Measurements from ENCODE around the gene WNK1. TPM values are rescaled to one million over a fixed set of nuclear protein-coding genes. Genes with fewer than 3 reads are reported as not detected.
A peak's percentile ranks its signal among the peaks of the same experiment; 100 is the strongest.

The WNK1 gene
- total RNA-seq, 1 experiment from 2014 or later: 117 TPM

- peak within 1 kb of the TSS; percentile 92 for H3K18ac ChIP-seq (ENCODE audit: insufficient read length, low read depth, low read length)
- no CpG with 5 or more reads among the region's 58 CpGs for WGBS (ENCODE audit: extremely low coverage, insufficient read length, low lambda C conversion rate)
- TF ChIP-seq CTCF (conservative IDR thresholded peaks at IDR 0.05): peak; percentile 99
- peaks cover 3 to 10% of the 10 kb centered on the region in 2 experiments; a peak in 3 of 4 replicates for H3K4me1 Mint-ChIP-seq
- H3K56ac ChIP-seq (ENCODE audit: insufficient read length, low read depth, low read length): no peak within 1 kb of the TSS
- no peaks in the 10 kb centered on the region for H3K23me2 ChIP-seq (ENCODE audit: insufficient read length, low read depth, low read length, poor library complexity, severe bottlenecking)
- no peaks in the 10 kb centered on the region; the same call in 1 of the 2 replicates for H3K4me1 ChIP-seq (ENCODE audit: insufficient read depth, low read length)
- H3K36me3 Mint-ChIP-seq (ENCODE audit: insufficient read depth in 1 of 3, low read depth in 3 of 3): peaks cover 4 to 13% (median 5%) of the 10 kb centered on the region in 3 experiments; a peak in 4 of 7 replicates
- no peaks in the 10 kb centered on the region for H3K79me1 ChIP-seq (ENCODE audit: insufficient read depth, low read depth, low read length, poor library complexity, severe bottlenecking)
- peak; percentile 100 for DNase-seq
- no peak within 1 kb of the TSS for H2BK120ac ChIP-seq (ENCODE audit: low read depth, low read length, poor library complexity, severe bottlenecking)
- H3K9ac ChIP-seq (ENCODE audit: extremely low read depth, insufficient read length, low read length): peak within 1 kb of the TSS; percentile 93
- peak within 1 kb of the TSS; percentile 99 for H3K27ac Mint-ChIP-seq
- H3K4me3 Mint-ChIP-seq: peak within 1 kb of the TSS; percentile 97 to 99
- H2BK5ac ChIP-seq (ENCODE audit: insufficient read length, low read length): no peak within 1 kb of the TSS
- no peak within 1 kb of the TSS for H2BK15ac ChIP-seq (ENCODE audit: low read depth, low read length)
- peaks cover 0 to 6% of the 10 kb centered on the region in 2 experiments; a peak in 2 of 5 replicates for H3K9me3 Mint-ChIP-seq
- no peaks in the 10 kb centered on the region for H3K27me3 Mint-ChIP-seq (ENCODE audit: low read depth)
- no peak within 1 kb of the TSS for H3K4ac ChIP-seq (ENCODE audit: low read depth, low read length)
- no peak within 1 kb of the TSS for H2BK20ac ChIP-seq (ENCODE audit: low read depth, low read length, poor library complexity, severe bottlenecking)
- H4K91ac ChIP-seq (ENCODE audit: insufficient read length, low read depth, low read length): no peak within 1 kb of the TSS
- no peak within 1 kb of the TSS for H4K8ac ChIP-seq (replicated peaks; ENCODE audit: insufficient read length, low read depth, low read length)
- H3T11ph ChIP-seq (ENCODE audit: low read length): no peak within 1 kb of the TSS
- H2AK5ac ChIP-seq (ENCODE audit: insufficient read length, low read length): no peak within 1 kb of the TSS
- no peaks in the 10 kb centered on the region for H3K9me3 ChIP-seq (ENCODE audit: control insufficient read depth, low read depth, low read length)
- H3K79me2 ChIP-seq (ENCODE audit: insufficient read depth, low read length): peaks cover 3% of the 10 kb centered on the region; the same call in 1 of the 2 replicates
- peak within 1 kb of the TSS; percentile 75 for H3K27ac ChIP-seq (ENCODE audit: insufficient read length, low read depth, low read length)
- peak within 1 kb of the TSS; percentile 96 for H3K14ac ChIP-seq (ENCODE audit: insufficient read depth, low read length)
- H3K27me3 ChIP-seq (ENCODE audit: insufficient read depth, low read length): no peaks in the 10 kb centered on the region
- H4K20me1 ChIP-seq (ENCODE audit: control insufficient read depth, insufficient read depth, insufficient read length): no peaks in the 10 kb centered on the region
- no peak within 1 kb of the TSS for H3K23ac ChIP-seq (ENCODE audit: insufficient read length, low read depth, low read length)
- peak within 1 kb of the TSS; percentile 72 for H3K4me2 ChIP-seq (ENCODE audit: insufficient read depth, insufficient read length, low read length)
- H2BK12ac ChIP-seq (ENCODE audit: insufficient read length, low read depth, low read length): no peak within 1 kb of the TSS
- H4K5ac ChIP-seq (ENCODE audit: insufficient read length, low read depth, low read length): peak within 1 kb of the TSS; percentile 18
- H2AFZ ChIP-seq (ENCODE audit: low read length): no peak within 1 kb of the TSS
Observed at GRCh38 chr12:949453-950191, 197.2 kb downstream of the WNK1 start, which contains the start of gene RAD52. Gene RAD52, minus strand, starts transcription at chr12:949694. Its CDS starts 16,636 bp downstream, at chr12:933058.

Measured in H9 (cell line).